Caco-2 (cell line): ENCODE data around the gene DTNB. TPM values are rescaled to one million over a fixed set of nuclear protein-coding genes. Genes with fewer than 3 reads are reported as not detected.

Source experiments
- BruUV-seq: library from RNA; stranded (reverse); fragments of 400-500 nt; replicated peaks from 2 replicates; lab custom pipeline; 2021; lab: Mats Ljungman, UMichigan
- CTCF ChIA-PET: fragments of 300-600 bp; sonication (Branson Sonifier 250); formaldehyde crosslinking; loops from one replicate; lab custom pipeline; 2022; ENCODE audit warnings: antibody characterized with exemption; lab: Charles Lee
- POLR2A ChIA-PET: fragments of 300-600 bp; sonication (Branson Sonifier 250); formaldehyde crosslinking; loops from one replicate; lab custom pipeline; 2022; ENCODE audit warnings: antibody characterized with exemption; lab: Charles Lee
- DNase-seq, 2 experiments: peaks; one replicate each; pipeline versions ENCODE4 v3.0.0 to v3.0.0-alpha.2; 2020 to 2022
- H3K27me3 ChIP-seq: replicated peaks from 2 replicates; pipeline ENCODE4 v1.6.0; 2011; ENCODE audit warnings: low read length; ENCODE audit not compliant: control insufficient read depth, insufficient read depth
- H3K36me3 ChIP-seq: 2 replicates; pipeline ENCODE4 v1.5.1; 2011; ENCODE audit warnings: low read length; ENCODE audit not compliant: control insufficient read depth, insufficient read depth
- H3K4me1 ChIP-seq: fragments of 250-450 bp; sonication (Bioruptor Pico); 2 replicates; pipeline ENCODE4 v1.5.1; 2020; ENCODE audit warnings: mild to moderate bottlenecking
- H3K4me3 ChIP-seq: 2 replicates; pipeline ENCODE4 v1.5.1; 2011; ENCODE audit warnings: low read depth, mild to moderate bottlenecking, control low read depth, low read length
- H3K9me3 ChIP-seq: fragments of 250-450 bp; sonication (Bioruptor Pico); 2 replicates; pipeline ENCODE4 v1.5.1; 2020; ENCODE audit warnings: mild to moderate bottlenecking, moderate library complexity
- H3K27ac Mint-ChIP-seq: one replicate; pipeline ENCODE4 v1.8.0; 2022; ENCODE audit warnings: mixed read lengths; ENCODE audit not compliant: unreplicated experiment
- H3K27me3 Mint-ChIP-seq: one replicate; pipeline ENCODE4 v1.8.0; 2022; ENCODE audit warnings: mixed read lengths; ENCODE audit not compliant: insufficient read depth, unreplicated experiment
- H3K36me3 Mint-ChIP-seq: one replicate; pipeline ENCODE4 v1.8.0; 2022; ENCODE audit warnings: mild to moderate bottlenecking, mixed read lengths; ENCODE audit not compliant: insufficient read depth, unreplicated experiment
- H3K4me1 Mint-ChIP-seq: one replicate; pipeline ENCODE4 v1.8.0; 2022; ENCODE audit warnings: low read depth, mixed read lengths; ENCODE audit not compliant: unreplicated experiment
- H3K4me3 Mint-ChIP-seq: one replicate; pipeline ENCODE4 v1.8.0; 2022; ENCODE audit warnings: mild to moderate bottlenecking, moderate library complexity, mixed read lengths; ENCODE audit not compliant: unreplicated experiment
- H3K9me3 Mint-ChIP-seq: one replicate; pipeline ENCODE4 v1.8.0; 2022; ENCODE audit warnings: mixed read lengths; ENCODE audit not compliant: unreplicated experiment
- intact Hi-C: fragments of 100-400 bp; cut with micrococcal nuclease; formaldehyde crosslinking; loops from one replicate; pipeline ENCODE4 v1.10.0; 2022; ENCODE audit not compliant: unreplicated experiment
- total RNA-seq: library from RNA; stranded (reverse); gene quantifications from 2 replicates; pipeline ENCODE4 v1.2.3, GENCODE V29; 2022
- TF ChIP-seq, protein P1 (sequence below), 2 experiments: fragments of 200-600 bp in 1 of 2; IDR thresholded peaks; 1 replicate in 1 of 2; 2 replicates in 1 of 2; pipeline versions ENCODE4 v1.5.1 to v1.8.0; 2011 to 2022; ENCODE audit warnings: antibody characterized with exemption in 1 of 2, control low read depth in 1 of 2, inconsistent platforms in 1 of 2, low read depth in 1 of 2, low read length in 1 of 2, mild to moderate bottlenecking in 1 of 2, moderate library complexity in 1 of 2; ENCODE audit not compliant: insufficient read depth in 1 of 2, severe bottlenecking in 1 of 2, unreplicated experiment in 1 of 2

The DTNB gene
- total RNA-seq, 1 experiment from 2014 or later: 50.4 TPM

DNA sequence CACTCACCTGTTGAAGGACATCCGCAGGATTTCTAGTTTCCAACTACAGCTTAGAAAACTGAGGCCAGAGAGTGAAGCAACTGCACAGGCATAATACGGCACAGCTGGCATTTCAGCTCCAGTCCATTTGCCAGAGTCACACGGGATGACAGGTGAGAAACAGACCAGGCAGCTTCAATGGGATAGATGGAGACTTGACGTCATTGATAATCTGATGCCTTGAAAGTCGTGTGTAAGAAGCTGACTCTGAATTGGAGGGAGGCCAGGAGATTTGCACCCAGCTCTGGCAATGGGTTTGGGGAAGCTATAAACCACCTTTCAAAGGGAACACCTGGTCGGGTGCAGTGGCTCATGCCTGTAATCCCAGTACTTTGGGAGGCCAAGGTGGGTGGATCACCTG is 319.3 kb downstream of the DTNB start:
- Histone ChIP-seq H3K4me1 (no peaks in the 10 kb centered on the region), H3K36me3 (no peaks in the 10 kb centered on the region), H3K4me3 (no peak overlapping the region), H3K9me3 (no peaks in the 10 kb centered on the region), H3K27me3 (no peaks in the 10 kb centered on the region)
- H3K9me3 Mint-ChIP-seq: no peaks in the 10 kb centered on the region
- H3K36me3 Mint-ChIP-seq: no peaks in the 10 kb centered on the region
- H3K27ac Mint-ChIP-seq: no peak overlapping the region
- no peak for DNase-seq
- H3K4me3 Mint-ChIP-seq: no peak overlapping the region
- CTCF ChIA-PET: no interaction called here
- intact Hi-C loops: no loop called here
- TF ChIP-seq, protein P1, sequence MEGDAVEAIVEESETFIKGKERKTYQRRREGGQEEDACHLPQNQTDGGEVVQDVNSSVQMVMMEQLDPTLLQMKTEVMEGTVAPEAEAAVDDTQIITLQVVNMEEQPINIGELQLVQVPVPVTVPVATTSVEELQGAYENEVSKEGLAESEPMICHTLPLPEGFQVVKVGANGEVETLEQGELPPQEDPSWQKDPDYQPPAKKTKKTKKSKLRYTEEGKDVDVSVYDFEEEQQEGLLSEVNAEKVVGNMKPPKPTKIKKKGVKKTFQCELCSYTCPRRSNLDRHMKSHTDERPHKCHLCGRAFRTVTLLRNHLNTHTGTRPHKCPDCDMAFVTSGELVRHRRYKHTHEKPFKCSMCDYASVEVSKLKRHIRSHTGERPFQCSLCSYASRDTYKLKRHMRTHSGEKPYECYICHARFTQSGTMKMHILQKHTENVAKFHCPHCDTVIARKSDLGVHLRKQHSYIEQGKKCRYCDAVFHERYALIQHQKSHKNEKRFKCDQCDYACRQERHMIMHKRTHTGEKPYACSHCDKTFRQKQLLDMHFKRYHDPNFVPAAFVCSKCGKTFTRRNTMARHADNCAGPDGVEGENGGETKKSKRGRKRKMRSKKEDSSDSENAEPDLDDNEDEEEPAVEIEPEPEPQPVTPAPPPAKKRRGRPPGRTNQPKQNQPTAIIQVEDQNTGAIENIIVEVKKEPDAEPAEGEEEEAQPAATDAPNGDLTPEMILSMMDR (IDR thresholded peaks at IDR 0.05; ENCODE audit: insufficient read depth in 1 of 2, low read depth in 1 of 2, low read length in 1 of 2, severe bottlenecking in 1 of 2, unreplicated experiment in 1 of 2): no peak
- POLR2A ChIA-PET: interaction anchor here (0.5 kb wide), 1 partner anchor 166 kb away, joined by 3 read pairs; no protein-coding TSS in a partner anchor
- H3K27me3 Mint-ChIP-seq: no peaks in the 10 kb centered on the region
- no TSS peak for BruUV-seq
- no peaks in the 10 kb centered on the region for H3K4me1 Mint-ChIP-seq

DNA sequence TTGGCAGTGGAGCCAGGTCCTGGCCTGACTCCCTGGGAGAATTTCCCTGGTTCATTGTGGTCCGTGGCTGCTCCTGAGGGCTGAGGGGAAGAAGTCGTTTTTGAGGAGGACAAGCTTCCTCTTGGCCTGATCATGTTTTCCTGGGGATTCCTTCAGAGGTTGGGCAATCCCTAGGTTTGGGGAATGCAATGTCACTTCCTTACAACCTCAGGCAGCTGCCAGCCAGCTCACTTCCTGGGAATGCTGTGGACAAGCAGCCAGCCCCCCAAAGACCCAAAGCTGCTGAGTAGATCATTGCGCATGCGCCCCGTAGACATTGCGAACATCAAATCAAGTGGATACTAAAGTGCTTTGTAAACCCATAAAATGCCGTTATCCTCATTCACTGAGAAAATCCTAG is 324.0 kb downstream of the DTNB start:
- ChIA-PET POLR2A (no interaction called here), CTCF (interaction anchor here (0.8 kb wide), 1 partner anchor 13 kb away, joined by 3 read pairs; no protein-coding TSS in a partner anchor)

DNA sequence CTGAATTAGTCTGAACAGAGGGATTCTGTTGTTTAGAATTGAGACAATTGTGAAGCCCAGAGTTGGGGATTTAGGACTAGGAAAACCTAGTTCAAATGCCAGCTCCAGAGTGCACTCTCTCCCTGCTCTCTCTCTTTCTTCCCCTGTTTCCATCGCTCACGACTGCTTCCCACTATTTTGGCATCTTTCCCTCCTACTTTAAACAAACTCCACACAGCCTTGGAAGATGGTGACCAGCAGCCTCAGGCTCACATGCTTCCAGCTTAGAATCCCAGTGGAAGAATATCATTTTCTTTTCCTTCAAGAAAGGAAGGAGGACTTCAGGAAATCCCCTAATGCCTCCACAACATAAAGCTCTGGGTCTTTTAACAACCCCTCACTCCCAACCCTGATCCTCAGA is 325.5 kb downstream of the DTNB start:
- Histone ChIP-seq H3K36me3 (no peaks in the 10 kb centered on the region), H3K4me3 (no peak overlapping the region), H3K4me1 (0 out of 2 replicates have a peak, but pooled peaks cover 6% of the 10 kb centered on the region), H3K9me3 (no peaks in the 10 kb centered on the region), H3K27me3 (no peaks in the 10 kb centered on the region)
- POLR2A ChIA-PET: no interaction called here
- H3K4me1 Mint-ChIP-seq: peaks cover 11% of the 10 kb centered on the region
- intact Hi-C loops: no loop called here
- H3K27me3 Mint-ChIP-seq: no peaks in the 10 kb centered on the region
- TF ChIP-seq, protein P1 (IDR thresholded peaks at IDR 0.05; ENCODE audit: insufficient read depth in 1 of 2, low read depth in 1 of 2, low read length in 1 of 2, severe bottlenecking in 1 of 2, unreplicated experiment in 1 of 2): no peak
- H3K4me3 Mint-ChIP-seq: no peak overlapping the region
- no peak overlapping the region for H3K27ac Mint-ChIP-seq
- BruUV-seq: no TSS peak
- no peaks in the 10 kb centered on the region for H3K9me3 Mint-ChIP-seq
- no peaks in the 10 kb centered on the region for H3K36me3 Mint-ChIP-seq
- no peak for DNase-seq
- CTCF ChIA-PET: interaction anchor here (0.7 to 2.1 kb wide), 2 partner anchors 14 to 267 kb away, joined by 4 to 20 read pairs; no protein-coding TSS in a partner anchor

More for the DNA sequence above, 324.0 kb downstream of the DTNB start:
- intact Hi-C loops: no loop called here
- Mint-ChIP-seq H3K9me3 (no peaks in the 10 kb centered on the region), H3K27ac (no peak overlapping the region), H3K27me3 (no peaks in the 10 kb centered on the region), H3K4me3 (no peak overlapping the region), H3K36me3 (no peaks in the 10 kb centered on the region), H3K4me1 (peaks cover 11% of the 10 kb centered on the region)
- DNase-seq: no peak
- no TSS peak for BruUV-seq
- H3K4me1 ChIP-seq: 0 out of 2 replicates have a peak, but pooled peaks cover 6% of the 10 kb centered on the region
- no peaks in the 10 kb centered on the region for H3K36me3 ChIP-seq
- no peaks in the 10 kb centered on the region for H3K9me3 ChIP-seq
- H3K27me3 ChIP-seq: no peaks in the 10 kb centered on the region
- H3K4me3 ChIP-seq: no peak overlapping the region
- TF ChIP-seq, protein P1 (IDR thresholded peaks at IDR 0.05; ENCODE audit: insufficient read depth in 1 of 2, low read depth in 1 of 2, low read length in 1 of 2, severe bottlenecking in 1 of 2, unreplicated experiment in 1 of 2): no peak
